Left ventricle myocardium superior (tissue), 1 donor: ENCODE data around the gene RBFA. TPM values are rescaled to one million over a fixed set of nuclear protein-coding genes. Genes with fewer than 3 reads are reported as not detected.
"Not testable (repeated sequence)": the region's sequence is repeated elsewhere in the genome, so short reads cannot be mapped to it uniquely, and the experiment has no call there.

Source experiments
- ATAC-seq: fragments of 200-7000 bp; cut with Tn5 transposase; one replicate; pipeline ENCODE4 v1.9.1; 2020; ENCODE audit warnings: mild to moderate bottlenecking, moderate library complexity
- DNase-seq: peaks from one replicate; pipeline ENCODE4 v3.0.0-alpha.2; 2020
- intact Hi-C: fragments of 100-400 bp; cut with micrococcal nuclease; formaldehyde crosslinking; loops from one replicate; pipeline ENCODE4 v1.11.0; 2022
- total RNA-seq: library from RNA; stranded (reverse); fragmentation: NEBNext Ultra II Directional; extraction: Animal tissue kit (Norgen Biotek cat#: 25700); gene quantifications from one replicate; pipeline ENCODE4 v1.2.1, GENCODE V29; 2021
- donor health status: DM: no; HTN: yes; CAD: no; lungs with severe emphysema.

Gene RBFA
- total RNA-seq, 1 donor from 2014 or later: 23.4 TPM

- ATAC-seq (no peak), DNase-seq (no peak)
- intact Hi-C loops: no loop called here
Observed at GRCh38 chr18:80023173-80023572, 11.1 kb upstream of the RBFA start.

DNA sequence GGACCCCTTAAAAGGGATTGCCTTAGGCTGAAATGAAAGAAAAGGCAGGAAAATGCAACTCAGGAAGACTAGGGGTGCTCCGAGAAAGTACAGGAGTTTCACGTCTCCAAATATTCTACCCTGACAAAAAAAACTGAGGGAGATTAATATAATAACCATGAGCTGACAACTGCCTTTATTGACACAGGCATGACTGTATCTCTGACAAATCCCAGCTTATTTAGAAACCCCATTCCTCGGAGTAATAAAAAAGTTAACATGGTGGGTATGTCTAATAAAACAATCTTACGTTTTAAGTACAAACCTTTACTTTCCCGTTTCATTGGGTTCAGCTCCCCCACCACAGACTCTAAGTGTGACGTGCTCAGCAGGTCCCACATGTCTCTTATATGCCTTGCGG lies 7.9 kb upstream of the RBFA start:
- DNase-seq (no peak), ATAC-seq (no peak)
- intact Hi-C loops: no loop called here

- DNase-seq, intact Hi-C loops, ATAC-seq: not testable (repeated sequence)
Observed at GRCh38 chr18:80027719-80028118, 6.5 kb upstream of the RBFA start.

DNA sequence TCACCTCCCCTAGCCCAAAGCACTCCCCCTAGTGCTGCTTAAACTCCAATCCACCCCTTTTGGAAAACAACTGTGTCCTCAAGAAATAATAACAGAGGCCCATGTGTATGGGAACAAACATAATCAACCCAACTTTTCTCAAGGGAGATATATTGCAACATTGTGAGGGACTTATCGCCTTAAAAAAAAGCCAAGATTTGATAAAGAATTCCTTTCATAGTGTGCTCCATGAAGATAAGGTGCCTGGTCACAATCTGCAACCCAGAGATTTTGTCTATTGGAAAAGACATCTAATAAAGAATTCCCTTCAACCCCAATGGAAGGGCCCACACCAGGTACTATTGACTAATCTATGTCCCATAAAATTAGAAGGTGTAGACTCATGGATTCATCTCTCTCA lies 4.5 kb upstream of the RBFA start:
- DNase-seq (no peak), ATAC-seq (no peak)
- intact Hi-C loops: no loop called here

GRCh38 chr18:80033181-80034067 lies 810 bp upstream of the RBFA start:
- DNase-seq: no peak
- intact Hi-C loops: no loop called here
- peak; percentile 70 for ATAC-seq

- intact Hi-C loops: no loop called here
- no peak for DNase-seq
- no peak for ATAC-seq
Observed at GRCh38 chr18:80034852-80035406, 695 bp downstream of the RBFA start.

DNA sequence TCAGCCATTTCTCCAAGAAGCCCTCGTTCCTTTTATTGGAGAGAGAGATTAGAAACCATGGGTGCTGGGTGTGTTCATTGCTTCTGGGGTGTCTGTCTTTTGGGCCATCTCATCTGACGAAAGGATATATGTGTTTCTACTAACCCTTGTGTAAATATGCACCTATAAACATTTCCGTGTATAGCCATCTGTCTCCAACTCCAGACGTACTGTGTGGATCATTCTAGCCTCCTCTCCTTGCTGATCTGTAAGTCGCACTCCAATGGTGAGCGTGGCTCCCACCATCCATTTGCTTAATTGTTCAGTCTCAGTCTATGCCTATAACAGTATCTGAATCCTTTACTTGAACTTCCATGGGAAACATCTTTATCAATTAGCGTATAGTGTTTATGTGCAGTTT lies 1.8 kb downstream of the RBFA start:
- no peak for ATAC-seq
- intact Hi-C loops: no loop called here

GRCh38 chr18:80037300-80037699 lies 3.1 kb downstream of the RBFA start:
- DNase-seq: no peak
- intact Hi-C loops: no loop called here
- ATAC-seq: no peak

More for the DNA sequence above, 1.8 kb downstream of the RBFA start:
- DNase-seq: no peak

DNA sequence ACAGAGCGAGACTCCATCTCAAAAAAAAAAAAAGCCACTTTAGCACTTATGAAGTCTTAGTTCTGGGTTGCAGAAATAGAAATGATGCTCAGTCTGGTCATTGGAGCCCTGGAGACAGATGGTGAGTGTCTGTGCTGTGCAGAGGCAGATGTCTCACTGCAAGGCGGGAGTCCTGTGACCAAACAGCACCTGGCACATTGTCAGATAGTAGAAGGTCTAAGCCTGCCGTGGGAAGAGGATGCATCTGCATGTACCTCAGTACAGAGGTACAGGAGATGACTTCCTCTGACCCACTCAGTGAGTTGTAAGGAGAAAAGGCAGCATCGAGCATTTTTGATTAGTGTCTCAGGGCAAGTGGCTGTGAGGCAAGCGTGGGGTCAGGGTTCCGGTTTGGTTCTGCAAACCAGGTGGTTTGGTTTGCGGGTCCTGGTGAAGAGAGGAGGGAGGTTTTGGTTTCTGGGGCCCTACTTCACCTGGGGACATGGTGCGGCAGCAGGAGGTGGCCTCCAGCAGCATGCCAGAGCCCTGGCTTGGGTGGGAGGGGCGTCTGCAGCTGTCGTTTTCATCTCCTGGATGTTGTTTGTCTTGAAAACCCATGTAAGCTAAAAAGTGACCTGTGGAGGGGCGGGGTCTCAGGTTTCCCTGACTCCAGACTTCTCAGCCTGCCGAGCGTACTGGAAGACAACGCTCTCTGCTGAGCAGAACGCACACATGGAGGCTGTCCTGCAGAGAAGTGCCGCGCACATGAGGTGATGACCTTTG lies 3.8 kb downstream of the RBFA start:
- ATAC-seq: no peak
- no peak for DNase-seq
- intact Hi-C loops: no loop called here

DNA sequence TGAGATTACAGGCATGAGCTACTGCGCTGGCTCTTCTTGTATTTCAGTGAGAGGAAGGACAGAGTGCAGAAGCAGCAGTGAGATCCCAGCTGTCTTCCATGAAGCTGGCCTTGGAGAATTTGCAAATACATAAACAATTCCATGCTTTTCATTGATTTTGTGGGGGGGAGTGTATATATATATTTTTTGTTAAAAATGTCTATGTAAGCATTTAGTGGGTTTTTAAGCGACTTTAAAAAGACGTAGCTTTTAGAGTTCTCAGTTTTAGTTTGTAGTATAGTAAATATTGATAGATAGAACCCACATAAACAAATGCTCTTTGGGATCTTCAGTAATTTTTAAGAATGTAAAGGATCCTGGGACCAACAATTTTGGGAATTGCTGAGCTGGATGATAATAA lies 6.3 kb downstream of the RBFA start:
- ATAC-seq (no peak), DNase-seq (no peak)
- intact Hi-C loops: no loop called here

GRCh38 chr18:80041424-80041823 lies 7.2 kb downstream of the RBFA start:
- no peak for DNase-seq

GRCh38 chr18:80042785-80043184 lies 8.6 kb downstream of the RBFA start:
- DNase-seq: no peak
- ATAC-seq: no peak
- intact Hi-C loops: no loop called here

More at GRCh38 chr18:80041424-80041823, 7.2 kb downstream of the RBFA start:
- intact Hi-C loops: no loop called here
- ATAC-seq: no peak

- no peak for ATAC-seq
- intact Hi-C loops: no loop called here
- no peak for DNase-seq
Observed at GRCh38 chr18:80044072-80044471, 9.8 kb downstream of the RBFA start.

- no peak for DNase-seq
- no peak for ATAC-seq
- intact Hi-C loops: no loop called here
Observed at GRCh38 chr18:80046011-80046410, 11.8 kb downstream of the RBFA start.

DNA sequence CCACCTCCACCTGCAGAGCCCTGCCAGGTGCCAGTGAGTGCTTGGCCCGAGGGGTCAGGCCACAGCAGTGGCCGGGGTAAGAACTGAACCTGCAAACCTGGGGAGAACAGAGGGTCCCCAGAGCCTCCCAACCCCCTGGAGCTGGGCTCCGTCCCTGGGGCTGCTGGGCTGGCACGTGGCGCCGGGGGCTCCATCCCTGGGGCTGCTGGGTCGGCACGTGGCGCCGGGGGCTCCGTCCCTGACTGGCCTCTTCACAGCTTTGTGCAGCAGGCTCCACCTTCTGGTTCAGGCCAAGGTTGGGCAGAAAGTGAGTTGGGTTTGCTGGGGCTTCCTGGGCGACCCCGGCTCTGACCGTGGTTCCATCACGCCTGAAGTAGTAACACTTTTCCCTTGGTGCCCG lies 12.2 kb downstream of the RBFA start:
- intact Hi-C loops: no loop called here

DNA sequence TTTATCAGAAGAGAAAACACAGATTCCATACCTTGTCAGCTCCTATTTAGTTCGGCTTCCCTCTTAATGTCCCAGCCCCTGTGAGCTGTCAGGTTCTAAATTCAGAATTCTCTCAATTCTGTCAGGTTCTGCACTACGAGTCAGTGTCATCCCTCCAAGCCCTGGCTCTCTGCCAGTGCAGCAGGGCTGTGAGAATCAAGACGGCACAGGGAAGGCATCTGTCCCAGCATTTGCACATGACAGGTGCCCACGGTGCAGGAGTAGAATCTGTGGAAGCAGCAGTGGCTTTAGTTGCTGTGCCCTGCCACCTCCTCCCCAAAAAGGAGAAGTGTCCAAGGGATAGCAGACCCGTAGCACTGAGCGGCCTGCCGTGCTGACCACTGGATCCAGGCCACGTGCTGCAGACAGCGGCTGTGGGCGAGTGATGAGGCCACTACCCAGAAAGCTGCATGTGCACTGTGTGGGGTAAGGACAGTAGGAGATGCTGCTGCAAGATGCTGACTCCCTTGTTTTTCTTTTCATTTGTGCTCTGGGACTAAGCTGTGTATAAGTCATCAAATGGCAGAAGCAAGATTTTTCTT lies 12.8 kb downstream of the RBFA start:
- intact Hi-C loops: no loop called here
- DNase-seq: no peak
- ATAC-seq: no peak

More for the DNA sequence above, 12.2 kb downstream of the RBFA start:
- ATAC-seq (no peak), DNase-seq (no peak)

DNA sequence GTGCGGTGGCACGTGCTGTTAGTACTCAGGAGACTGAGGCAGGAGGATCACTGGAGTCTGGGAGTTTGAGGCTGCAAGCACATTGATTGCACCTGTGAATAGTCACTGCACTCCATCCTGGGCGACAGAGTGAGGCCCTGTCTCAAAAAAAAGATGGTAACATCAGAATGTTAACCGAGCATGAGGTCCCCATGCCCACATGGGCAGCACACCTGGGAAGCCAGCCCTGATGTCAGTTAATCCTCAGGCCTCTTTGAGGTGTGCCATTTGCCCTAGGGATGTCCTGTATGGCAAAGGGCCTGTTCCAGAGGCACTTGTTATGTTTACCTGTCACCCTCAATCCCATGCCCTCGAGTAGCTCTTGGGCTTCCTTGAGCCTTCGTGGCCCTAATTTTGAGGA lies 16.6 kb downstream of the RBFA start:
- no peak for DNase-seq
- intact Hi-C loops: no loop called here
- ATAC-seq: no peak

DNA sequence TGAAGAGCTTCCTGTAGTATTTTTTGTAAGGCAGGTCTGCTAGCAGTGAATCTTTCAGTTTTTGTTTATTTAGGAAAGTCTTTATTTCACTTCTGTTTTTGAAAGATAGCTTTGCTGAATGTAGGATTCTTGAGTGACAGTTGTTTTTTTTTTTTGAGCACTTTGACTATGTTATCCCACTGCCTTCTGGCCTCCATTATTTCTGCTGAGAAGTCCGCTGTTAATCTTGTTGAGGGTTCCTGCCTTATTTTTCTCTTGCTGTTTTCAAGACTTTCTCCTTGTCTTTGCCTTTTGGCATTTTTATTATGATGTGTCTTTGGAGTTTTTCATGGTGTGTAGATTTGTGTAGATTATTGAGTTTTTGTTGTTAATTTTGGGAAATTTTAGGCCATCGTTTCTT lies 21.9 kb downstream of the RBFA start:
- ATAC-seq: no peak
- intact Hi-C loops: no loop called here
- no peak for DNase-seq

- intact Hi-C loops: no loop called here
Observed at GRCh38 chr18:80059945-80060344, 25.7 kb downstream of the RBFA start.

GRCh38 chr18:80065705-80066104 lies 31.5 kb downstream of the RBFA start:
- no peak for ATAC-seq
- intact Hi-C loops: no loop called here
- no peak for DNase-seq

More at GRCh38 chr18:80059945-80060344, 25.7 kb downstream of the RBFA start:
- ATAC-seq: no peak
- no peak for DNase-seq
